H9 (cell line): ENCODE results near the gene MERTK. TPM values are rescaled to one million over a fixed set of nuclear protein-coding genes. Genes with fewer than 3 reads are reported as not detected.

Source experiments
- DNase-seq: peaks from one replicate; pipeline ENCODE4 v3.0.0-alpha.2; 2017
- H2AFZ ChIP-seq: one replicate; pipeline ENCODE4 v1.6.1; 2013; ENCODE audit warnings: mild to moderate bottlenecking, low read length, control low read depth, moderate library complexity
- H2AK5ac ChIP-seq: 2 replicates; pipeline ENCODE4 v1.6.1; 2013; ENCODE audit warnings: low read length, control low read depth, mixed read lengths; ENCODE audit not compliant: insufficient read length
- H2BK120ac ChIP-seq: one replicate; pipeline ENCODE4 v1.6.1; 2013; ENCODE audit warnings: low read depth, mild to moderate bottlenecking, low read length, control low read depth, inconsistent platforms; ENCODE audit not compliant: poor library complexity, severe bottlenecking
- H2BK12ac ChIP-seq: 2 replicates; pipeline ENCODE4 v1.6.1; 2013; ENCODE audit warnings: low read length, control low read depth, mixed read lengths, low read depth; ENCODE audit not compliant: insufficient read length
- H2BK15ac ChIP-seq: 2 replicates; pipeline ENCODE4 v1.6.1; 2013; ENCODE audit warnings: low read depth, low read length, control low read depth
- H2BK20ac ChIP-seq: one replicate; pipeline ENCODE4 v1.6.1; 2013; ENCODE audit warnings: low read depth, mild to moderate bottlenecking, low read length, control low read depth, inconsistent platforms; ENCODE audit not compliant: poor library complexity, severe bottlenecking
- H2BK5ac ChIP-seq: 2 replicates; pipeline ENCODE4 v1.6.1; 2013; ENCODE audit warnings: low read length, control low read depth, mixed read lengths; ENCODE audit not compliant: insufficient read length
- H3K14ac ChIP-seq: 2 replicates; pipeline ENCODE4 v1.6.1; 2013; ENCODE audit warnings: low read length, control low read depth; ENCODE audit not compliant: insufficient read depth
- H3K18ac ChIP-seq: 2 replicates; pipeline ENCODE4 v1.6.1; 2013; ENCODE audit warnings: low read depth, mild to moderate bottlenecking, mixed read lengths, low read length, control low read depth; ENCODE audit not compliant: insufficient read length
- H3K23ac ChIP-seq: 2 replicates; pipeline ENCODE4 v1.6.1; 2013; ENCODE audit warnings: low read length, control low read depth, mixed read lengths, low read depth; ENCODE audit not compliant: insufficient read length
- H3K23me2 ChIP-seq: 2 replicates; pipeline ENCODE4 v1.6.1; 2013; ENCODE audit warnings: low read depth, mild to moderate bottlenecking, mixed read lengths, low read length, control low read depth; ENCODE audit not compliant: insufficient read length, poor library complexity, severe bottlenecking
- H3K27ac ChIP-seq: 2 replicates; pipeline ENCODE4 v1.5.1; 2013; ENCODE audit warnings: low read length, control low read depth, mixed read lengths, low read depth; ENCODE audit not compliant: insufficient read length
- H3K27me3 ChIP-seq: 2 replicates; pipeline ENCODE4 v1.6.1; 2013; ENCODE audit warnings: low read length, control low read depth, inconsistent platforms; ENCODE audit not compliant: insufficient read depth
- H3K4ac ChIP-seq: 2 replicates; pipeline ENCODE4 v1.6.1; 2013; ENCODE audit warnings: low read depth, mild to moderate bottlenecking, control low read depth, inconsistent platforms, low read length, moderate library complexity
- H3K4me1 ChIP-seq: 2 replicates; pipeline ENCODE4 v1.6.1; 2013; ENCODE audit warnings: low read length, control low read depth, inconsistent platforms; ENCODE audit not compliant: insufficient read depth
- H3K4me2 ChIP-seq: 2 replicates; pipeline ENCODE4 v1.6.1; 2013; ENCODE audit warnings: low read length, control low read depth, mixed read lengths; ENCODE audit not compliant: insufficient read length, insufficient read depth
- H3K56ac ChIP-seq: 2 replicates; pipeline ENCODE4 v1.6.1; 2013; ENCODE audit warnings: low read depth, mild to moderate bottlenecking, mixed read lengths, low read length, control low read depth; ENCODE audit not compliant: insufficient read length
- H3K79me1 ChIP-seq: 2 replicates; pipeline ENCODE4 v1.6.1; 2013; ENCODE audit warnings: low read depth, mild to moderate bottlenecking, moderate library complexity, low read length, control low read depth, inconsistent platforms; ENCODE audit not compliant: insufficient read depth, poor library complexity, severe bottlenecking
- H3K79me2 ChIP-seq: 2 replicates; pipeline ENCODE4 v1.6.1; 2013; ENCODE audit warnings: low read length, control low read depth, inconsistent platforms; ENCODE audit not compliant: insufficient read depth
- H3K9ac ChIP-seq: 2 replicates; pipeline ENCODE4 v1.6.1; 2013; ENCODE audit warnings: low read length, control low read depth, mixed read lengths; ENCODE audit not compliant: insufficient read length; ENCODE audit errors: extremely low read depth
- H3K9me3 ChIP-seq: one replicate; pipeline ENCODE4 v1.6.1; 2013; ENCODE audit warnings: low read depth, low read length, inconsistent platforms; ENCODE audit not compliant: control insufficient read depth
- H3T11ph ChIP-seq: one replicate; pipeline ENCODE4 v1.6.1; 2013; ENCODE audit warnings: mild to moderate bottlenecking, low read length, control low read depth, inconsistent platforms
- H4K20me1 ChIP-seq: one replicate; pipeline ENCODE4 v1.6.1; 2013; ENCODE audit not compliant: control insufficient read depth, insufficient read length, insufficient read depth
- H4K5ac ChIP-seq: 2 replicates; pipeline ENCODE4 v1.6.1; 2013; ENCODE audit warnings: low read depth, mild to moderate bottlenecking, mixed read lengths, low read length, control low read depth; ENCODE audit not compliant: insufficient read length
- H4K8ac ChIP-seq: replicated peaks from 2 replicates; pipeline ENCODE4 v1.6.1; 2013; ENCODE audit warnings: low read length, control low read depth, mixed read lengths, low read depth; ENCODE audit not compliant: insufficient read length
- H4K91ac ChIP-seq: 2 replicates; pipeline ENCODE4 v1.6.1; 2013; ENCODE audit warnings: low read depth, mild to moderate bottlenecking, moderate library complexity, mixed read lengths, low read length, control low read depth; ENCODE audit not compliant: insufficient read length
- H3K27ac Mint-ChIP-seq, 3 experiments: 2 replicates in 2 of 3; 3 replicates in 1 of 3; pipeline ENCODE4 v1.8.0; 2020 to 2021; ENCODE audit warnings: mixed read lengths in 3 of 3, mild to moderate bottlenecking in 1 of 3, moderate library complexity in 1 of 3
- H3K27me3 Mint-ChIP-seq: 2 replicates; pipeline ENCODE4 v1.8.0; 2021; ENCODE audit warnings: low read depth, mild to moderate bottlenecking, moderate library complexity, mixed read lengths
- H3K36me3 Mint-ChIP-seq, 3 experiments: 2 replicates in 2 of 3; 3 replicates in 1 of 3; pipeline ENCODE4 v1.8.0; 2020 to 2021; ENCODE audit warnings: low read depth in 3 of 3, mixed read lengths in 3 of 3; ENCODE audit not compliant: insufficient read depth in 1 of 3
- H3K4me1 Mint-ChIP-seq, 2 experiments: 2 replicates each; pipeline ENCODE4 v1.8.0; 2020; ENCODE audit warnings: mixed read lengths in 2 of 2
- H3K4me3 Mint-ChIP-seq, 2 experiments: 2 replicates in 1 of 2; 3 replicates in 1 of 2; pipeline ENCODE4 v1.8.0; 2020 to 2021; ENCODE audit warnings: mild to moderate bottlenecking in 2 of 2, mixed read lengths in 2 of 2, moderate library complexity in 1 of 2
- H3K9me3 Mint-ChIP-seq, 2 experiments: 2 replicates in 1 of 2; 3 replicates in 1 of 2; pipeline ENCODE4 v1.8.0; 2020; ENCODE audit warnings: mild to moderate bottlenecking in 2 of 2, mixed read lengths in 2 of 2, moderate library complexity in 1 of 2
- WGBS: extraction: QIAGEN DNeasy Blood & Tissue Kit; methylation state at CpG from one replicate; pipeline ENCODE4 v1.1.7; 2013; ENCODE audit warnings: missing lambda C conversion rate, low lambda C conversion rate, mixed read lengths; ENCODE audit not compliant: insufficient read length; ENCODE audit errors: extremely low coverage; 5-methylcytosine and 5-hydroxymethylcytosine counted together
- total RNA-seq: library from RNA; stranded (reverse); gene quantifications from 2 replicates; pipeline ENCODE4 v1.2.1, GENCODE V29; 2021
- TF ChIP-seq, protein P1 (sequence below): fragments of 200-600 bp; sonication (generic); conservative IDR thresholded peaks from 3 replicates; pipeline ENCODE4 v1.8.0; 2021; ENCODE audit warnings: antibody characterized with exemption, mild to moderate bottlenecking

The MERTK gene
- total RNA-seq, 1 experiment from 2014 or later = 4.8 TPM

GRCh38 chr2:111917106-111917505 lies 18.7 kb downstream of the MERTK start:
- H2AFZ ChIP-seq = no peak overlapping the region
- no peak overlapping the region; a peak in 1 of 7 replicates for H3K27ac Mint-ChIP-seq
- 0 out of 4 replicates have a peak, but pooled peaks cover 0 to 3% of the 10 kb centered on the region in 2 experiments for H3K4me1 Mint-ChIP-seq
- H3K27ac ChIP-seq = no peak overlapping the region
- H3K9me3 Mint-ChIP-seq = no peaks in the 10 kb centered on the region
- no peak overlapping the region for H3K9ac ChIP-seq
- no peaks in the 10 kb centered on the region for H3K36me3 Mint-ChIP-seq
- no peaks in the 10 kb centered on the region for H4K20me1 ChIP-seq
- H3K23ac ChIP-seq = no peak overlapping the region
- no peak overlapping the region for H3K14ac ChIP-seq
- no peak overlapping the region for H3K4me3 Mint-ChIP-seq
- DNase-seq = no peak
- H3K79me1 ChIP-seq = no peaks in the 10 kb centered on the region
- no peaks in the 10 kb centered on the region for H3K4me1 ChIP-seq
- H2BK5ac ChIP-seq = no peak overlapping the region
- no peak overlapping the region for H3T11ph ChIP-seq
- H2BK120ac ChIP-seq = no peak overlapping the region
- no peak overlapping the region for H2BK15ac ChIP-seq
- no peak overlapping the region for H3K18ac ChIP-seq
- no peaks in the 10 kb centered on the region for H3K27me3 Mint-ChIP-seq
- TF ChIP-seq, protein P1, sequence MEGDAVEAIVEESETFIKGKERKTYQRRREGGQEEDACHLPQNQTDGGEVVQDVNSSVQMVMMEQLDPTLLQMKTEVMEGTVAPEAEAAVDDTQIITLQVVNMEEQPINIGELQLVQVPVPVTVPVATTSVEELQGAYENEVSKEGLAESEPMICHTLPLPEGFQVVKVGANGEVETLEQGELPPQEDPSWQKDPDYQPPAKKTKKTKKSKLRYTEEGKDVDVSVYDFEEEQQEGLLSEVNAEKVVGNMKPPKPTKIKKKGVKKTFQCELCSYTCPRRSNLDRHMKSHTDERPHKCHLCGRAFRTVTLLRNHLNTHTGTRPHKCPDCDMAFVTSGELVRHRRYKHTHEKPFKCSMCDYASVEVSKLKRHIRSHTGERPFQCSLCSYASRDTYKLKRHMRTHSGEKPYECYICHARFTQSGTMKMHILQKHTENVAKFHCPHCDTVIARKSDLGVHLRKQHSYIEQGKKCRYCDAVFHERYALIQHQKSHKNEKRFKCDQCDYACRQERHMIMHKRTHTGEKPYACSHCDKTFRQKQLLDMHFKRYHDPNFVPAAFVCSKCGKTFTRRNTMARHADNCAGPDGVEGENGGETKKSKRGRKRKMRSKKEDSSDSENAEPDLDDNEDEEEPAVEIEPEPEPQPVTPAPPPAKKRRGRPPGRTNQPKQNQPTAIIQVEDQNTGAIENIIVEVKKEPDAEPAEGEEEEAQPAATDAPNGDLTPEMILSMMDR = no peak
- no peaks in the 10 kb centered on the region for H3K79me2 ChIP-seq
- no peak overlapping the region for H4K5ac ChIP-seq
- no peaks in the 10 kb centered on the region for H3K23me2 ChIP-seq
- H2BK12ac ChIP-seq = no peak overlapping the region
- H2BK20ac ChIP-seq = no peak overlapping the region
- no peaks in the 10 kb centered on the region for H3K27me3 ChIP-seq
- H4K8ac ChIP-seq = no peak overlapping the region
- H4K91ac ChIP-seq = no peak overlapping the region
- H3K4me2 ChIP-seq = no peak overlapping the region
- H2AK5ac ChIP-seq = no peak overlapping the region
- H3K56ac ChIP-seq = no peak overlapping the region
- WGBS = no CpG with 5 or more reads among the region's 3 CpGs
- H3K9me3 ChIP-seq = no peaks in the 10 kb centered on the region
- H3K4ac ChIP-seq = no peak overlapping the region
